ENCODE data around the gene PIGH. TPM values are rescaled to one million over a fixed set of nuclear protein-coding genes. Genes with fewer than 3 reads are reported as not detected.

The PIGH gene
- total RNA-seq, 1 experiment from 2014 or later = 6.8 TPM

GRCh38 chr14:67564236-67564635, 35.8 kb downstream of the PIGH start:
- H3K4me3 Mint-ChIP-seq = no peak overlapping the region
- H3K9me3 Mint-ChIP-seq = no peaks in the 10 kb centered on the region
- peaks cover 21% of the 10 kb centered on the region for H3K4me1 Mint-ChIP-seq
- DNase-seq (ENCODE audit: low spot score) (no peak), ATAC-seq (no peak)
- H3K27me3 Mint-ChIP-seq (ENCODE audit: low read depth) = no peaks in the 10 kb centered on the region
- ChIA-PET CTCF (interaction anchor here (3.3 kb wide), 1 partner anchor 37 kb away, joined by 16 read pairs; no protein-coding TSS in a partner anchor), POLR2A (interaction anchor here (0.7 kb wide), 1 partner anchor 56 kb away, joined by 3 read pairs; no protein-coding TSS in a partner anchor)
- peak overlapping the region; percentile 86 for H3K27ac Mint-ChIP-seq
- peaks cover 22% of the 10 kb centered on the region for H3K36me3 Mint-ChIP-seq
- no peak for TF ChIP-seq EMX1 (CRISPR knock-in tag; IDR thresholded peaks at IDR 0.05)

- ChIA-PET CTCF (interaction anchor here (0.7 to 3.3 kb wide), 7 partner anchors 9 to 143 kb away, joined by 3 to 27 read pairs (median 4); no protein-coding TSS in a partner anchor), POLR2A (no interaction called here)
- ATAC-seq (no peak), DNase-seq (ENCODE audit: low spot score) (no peak)
- Mint-ChIP-seq H3K4me3 (no peak overlapping the region), H3K27me3 (ENCODE audit: low read depth) (no peaks in the 10 kb centered on the region), H3K4me1 (peaks cover 20% of the 10 kb centered on the region), H3K36me3 (peaks cover 30% of the 10 kb centered on the region), H3K9me3 (no peaks in the 10 kb centered on the region), H3K27ac (no peak overlapping the region)
- TF ChIP-seq KAT7 (CRISPR knock-in tag; IDR thresholded peaks at IDR 0.05; ENCODE audit: borderline replicate concordance) = no peak
- TF ChIP-seq CREB1 (CRISPR knock-in tag; IDR thresholded peaks at IDR 0.05) = no peak
- no peak for TF ChIP-seq ZMAT4 (CRISPR knock-in tag; IDR thresholded peaks at IDR 0.05)
- no peak for TF ChIP-seq ZSCAN18 (CRISPR knock-in tag; IDR thresholded peaks at IDR 0.05)
- TF ChIP-seq FOXK1 (CRISPR knock-in tag; IDR thresholded peaks at IDR 0.05) = no peak
- no peak for TF ChIP-seq GTF2I (CRISPR knock-in tag; conservative IDR thresholded peaks at IDR 0.05)
- TF ChIP-seq SP1 (CRISPR knock-in tag; conservative IDR thresholded peaks at IDR 0.05) = no peak
- TF ChIP-seq E2F5 (CRISPR knock-in tag; IDR thresholded peaks at IDR 0.05) = no peak
- no peak for TF ChIP-seq ARID4B (CRISPR knock-in tag; IDR thresholded peaks at IDR 0.05; ENCODE audit: borderline replicate concordance)
- TF ChIP-seq ZNF425 (CRISPR knock-in tag; conservative IDR thresholded peaks at IDR 0.05) = no peak
Observed at GRCh38 chr14:67562776-67563150, 37.3 kb downstream of the PIGH start.

- Mint-ChIP-seq H3K9me3 (no peaks in the 10 kb centered on the region), H3K27ac (no peak overlapping the region), H3K27me3 (ENCODE audit: low read depth) (no peaks in the 10 kb centered on the region), H3K4me1 (peaks cover 18% of the 10 kb centered on the region), H3K4me3 (no peak overlapping the region), H3K36me3 (peaks cover 30% of the 10 kb centered on the region)
- DNase-seq (ENCODE audit: low spot score) (no peak), ATAC-seq (no peak)
- ChIA-PET CTCF (interaction anchor here (0.7 to 3.3 kb wide), 7 partner anchors 9 to 142 kb away, joined by 3 to 27 read pairs (median 4); partner anchors contain the start of gene PLEKHH1), POLR2A (no interaction called here)
- TF ChIP-seq ARID4B (CRISPR knock-in tag; IDR thresholded peaks at IDR 0.05; ENCODE audit: borderline replicate concordance) (no peak), ATF3 (CRISPR knock-in tag; conservative IDR thresholded peaks at IDR 0.05) (no peak), FOXK1 (CRISPR knock-in tag; IDR thresholded peaks at IDR 0.05) (no peak), PREB (CRISPR knock-in tag; IDR thresholded peaks at IDR 0.05; ENCODE audit: borderline replicate concordance) (no peak)
Observed at GRCh38 chr14:67562025-67562775, 37.9 kb downstream of the PIGH start.

Data from WTC11 (cell line).